CD4-positive, alpha-beta T cell treated with Interleukin-1 beta for 1 hour (primary cell): Measurements from ENCODE around the gene NUP210.
A peak's percentile ranks its signal among the peaks of the same experiment; 100 is the strongest.
"Not testable (repeated sequence)": the region's sequence is repeated elsewhere in the genome, so short reads cannot be mapped to it uniquely, and the experiment has no call there.

Experiments used
- DNase-seq, 2 donors: peaks; one replicate each; pipeline ENCODE4 v3.0.0-alpha.2; 2020 to 2022

The NUP210 gene

DNA sequence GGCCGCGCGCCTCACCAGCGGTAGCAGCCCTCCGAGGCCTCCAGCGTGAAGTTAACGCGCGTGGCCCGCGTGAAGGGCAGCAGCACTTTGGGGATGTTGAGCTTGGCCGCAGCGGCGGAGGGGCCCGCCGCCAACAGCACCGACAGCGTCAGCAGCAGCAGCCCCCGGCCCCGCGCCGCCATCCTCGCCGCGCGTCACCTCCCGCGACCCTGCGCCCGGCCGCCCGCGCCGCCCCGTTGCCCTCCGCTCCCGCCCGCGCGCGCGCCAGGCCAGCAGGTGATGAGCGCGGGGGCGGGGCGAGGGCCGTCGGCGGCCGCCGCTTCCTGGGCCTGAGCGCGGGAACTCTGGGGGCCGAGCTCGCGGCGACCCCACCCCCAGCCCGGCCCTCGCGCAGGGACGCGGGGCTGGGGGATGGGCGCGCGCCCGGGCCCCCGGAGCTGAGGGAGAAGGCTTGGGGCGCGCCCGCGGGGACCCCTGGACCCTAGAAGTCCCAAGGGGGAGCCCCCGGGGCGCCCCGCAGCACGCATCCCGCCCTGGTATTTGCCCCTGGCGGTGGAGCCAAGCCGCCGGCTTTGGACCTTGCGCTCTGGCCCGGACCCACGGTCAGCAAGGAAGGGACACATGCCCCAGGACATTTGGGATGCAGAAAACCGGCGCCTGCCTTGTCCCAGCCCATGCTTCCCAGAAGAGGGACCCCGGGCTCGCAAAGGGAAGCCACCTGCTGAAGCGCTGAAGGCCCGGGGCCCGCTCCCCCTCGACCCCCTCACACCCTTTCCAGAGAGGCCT lies at the start of gene NUP210:
Gene NUP210, minus strand, starts transcription at position 278 of the 786 bp plus-strand sequence. Its CDS starts 96 bp downstream, at position 182.
- DNase-seq, result peak; percentile 52 to 53

DNA sequence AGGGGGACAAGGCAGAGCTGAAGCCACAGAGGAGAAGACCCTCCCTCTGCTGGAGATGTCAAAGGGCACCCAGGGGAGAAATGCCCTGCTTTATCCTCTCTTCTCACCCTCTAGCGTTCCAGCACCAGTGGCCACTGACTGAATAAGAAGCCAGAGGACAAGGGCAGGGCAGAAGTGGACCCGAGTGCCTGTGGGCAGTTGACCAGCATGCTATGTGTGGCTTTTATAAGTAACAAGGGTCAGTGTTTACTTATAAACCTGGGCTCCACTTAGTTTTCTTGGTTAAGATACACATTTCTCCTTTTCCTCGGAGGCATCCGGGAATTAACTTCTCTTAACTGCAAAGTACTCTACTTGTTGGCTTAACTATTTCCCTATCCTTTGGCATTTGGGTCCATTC lies 46.7 kb upstream of the NUP210 start:
- no peak for DNase-seq

DNA sequence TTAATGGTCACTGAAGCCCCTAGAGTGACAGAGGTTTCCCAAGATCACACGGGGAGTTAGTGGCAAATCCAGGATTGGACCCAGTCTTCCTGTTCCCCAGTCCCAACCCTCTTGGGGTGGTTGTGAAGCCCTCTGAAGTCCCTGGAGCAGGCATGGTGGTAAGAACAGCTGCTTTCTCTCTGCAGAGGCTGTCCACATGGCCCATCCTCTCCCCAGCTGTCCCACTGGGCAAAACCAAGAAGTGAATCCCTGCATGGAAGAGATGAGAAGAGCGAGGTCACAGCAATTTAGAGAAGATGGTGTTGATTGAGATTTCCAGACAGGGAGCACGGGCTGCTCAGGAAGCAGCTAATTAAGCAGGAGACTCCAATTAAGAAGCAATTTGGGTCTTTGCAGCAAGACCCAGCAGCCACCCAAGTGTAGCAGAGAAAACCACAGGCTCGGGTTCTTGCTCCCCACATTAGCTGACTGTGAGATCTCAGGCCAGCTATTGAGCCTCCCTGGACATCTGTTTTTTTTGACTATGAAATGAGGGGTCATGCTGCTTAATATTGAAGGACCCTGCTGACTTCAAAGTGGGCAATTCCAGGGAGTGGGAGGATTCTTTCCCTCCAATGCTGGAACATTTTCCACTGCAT lies 45.2 kb upstream of the NUP210 start:
- DNase-seq, result no peak

DNA sequence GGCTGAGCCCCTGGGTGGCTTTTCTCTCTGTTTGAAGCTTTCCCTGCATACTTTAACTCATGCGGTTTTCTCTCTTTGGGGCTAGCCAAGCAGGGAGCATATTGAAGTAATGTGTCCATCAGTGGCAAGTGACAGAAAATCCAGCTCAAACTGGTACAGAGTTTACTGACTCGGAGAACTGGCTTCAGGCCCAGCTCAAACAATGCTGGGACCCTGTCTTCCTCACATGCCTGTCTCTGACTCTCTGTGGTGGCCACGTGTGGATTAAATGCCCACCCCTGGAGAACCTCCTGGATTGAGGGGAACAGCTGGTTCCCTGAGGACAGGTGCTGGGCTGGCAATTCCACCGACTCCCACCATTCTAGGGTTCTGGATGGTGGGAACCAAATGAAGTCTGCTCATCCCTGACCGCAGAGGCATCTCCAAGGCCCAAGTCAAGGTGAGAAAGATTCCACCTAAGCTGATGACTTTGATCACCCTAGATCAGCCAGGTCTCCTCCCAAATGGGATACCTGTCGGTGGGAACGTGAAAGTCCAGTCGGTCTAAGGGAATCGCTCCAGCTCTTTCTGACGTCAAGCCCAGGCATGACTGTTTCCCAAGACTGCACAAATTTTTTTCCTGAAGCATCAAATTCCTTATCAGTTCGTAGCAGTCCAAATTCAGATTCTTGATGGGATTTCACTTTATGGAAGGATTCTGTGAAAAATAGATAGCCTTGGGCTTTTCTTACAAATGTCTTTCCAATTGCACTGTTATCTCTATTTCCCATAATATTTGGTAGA lies 43.7 kb upstream of the NUP210 start:
- DNase-seq, result no peak

DNA sequence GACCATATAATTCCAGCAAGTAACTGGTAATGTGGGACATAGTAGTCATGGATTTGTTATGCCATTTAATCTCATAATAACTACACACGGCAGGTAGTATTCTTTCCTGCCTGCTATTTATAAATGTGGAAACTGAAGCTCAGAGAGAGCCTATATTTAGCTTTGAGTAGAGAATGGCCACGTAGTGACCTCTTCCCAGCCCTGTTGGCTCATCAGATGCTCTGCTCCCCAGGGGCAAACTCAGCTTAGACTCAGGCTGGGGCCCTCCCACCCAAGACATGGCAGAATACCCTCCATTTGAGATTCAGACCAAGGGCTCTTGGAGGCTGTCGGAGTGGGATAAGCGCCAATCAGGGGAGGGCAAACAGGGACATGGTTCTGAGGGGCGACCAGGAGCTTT lies 42.7 kb upstream of the NUP210 start:
- DNase-seq, result no peak

DNA sequence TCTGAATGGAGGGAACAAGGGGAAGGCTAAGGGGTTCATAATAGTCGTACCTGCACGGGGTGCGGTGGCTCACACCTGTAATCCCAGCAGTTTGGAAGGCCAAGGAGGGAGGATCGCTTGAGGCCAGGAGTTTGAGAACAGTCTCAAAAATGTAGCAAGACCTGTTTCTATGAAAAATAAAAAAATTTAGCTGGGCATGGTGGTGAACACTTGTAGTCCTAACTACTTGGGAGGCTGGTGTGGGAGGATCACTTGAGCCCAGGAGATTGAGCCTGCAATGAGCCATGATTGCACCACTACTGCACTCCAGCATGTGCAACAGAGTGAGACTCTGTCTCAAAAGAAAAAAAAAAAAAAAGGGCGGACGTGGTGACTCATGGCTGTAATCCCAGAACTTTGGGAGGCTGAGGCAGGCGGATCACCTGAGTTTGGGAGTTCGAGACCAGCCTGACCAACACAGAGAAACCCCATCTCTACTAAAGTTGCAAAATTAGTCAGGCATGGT lies 42.1 kb upstream of the NUP210 start:
- no peak for DNase-seq

DNA sequence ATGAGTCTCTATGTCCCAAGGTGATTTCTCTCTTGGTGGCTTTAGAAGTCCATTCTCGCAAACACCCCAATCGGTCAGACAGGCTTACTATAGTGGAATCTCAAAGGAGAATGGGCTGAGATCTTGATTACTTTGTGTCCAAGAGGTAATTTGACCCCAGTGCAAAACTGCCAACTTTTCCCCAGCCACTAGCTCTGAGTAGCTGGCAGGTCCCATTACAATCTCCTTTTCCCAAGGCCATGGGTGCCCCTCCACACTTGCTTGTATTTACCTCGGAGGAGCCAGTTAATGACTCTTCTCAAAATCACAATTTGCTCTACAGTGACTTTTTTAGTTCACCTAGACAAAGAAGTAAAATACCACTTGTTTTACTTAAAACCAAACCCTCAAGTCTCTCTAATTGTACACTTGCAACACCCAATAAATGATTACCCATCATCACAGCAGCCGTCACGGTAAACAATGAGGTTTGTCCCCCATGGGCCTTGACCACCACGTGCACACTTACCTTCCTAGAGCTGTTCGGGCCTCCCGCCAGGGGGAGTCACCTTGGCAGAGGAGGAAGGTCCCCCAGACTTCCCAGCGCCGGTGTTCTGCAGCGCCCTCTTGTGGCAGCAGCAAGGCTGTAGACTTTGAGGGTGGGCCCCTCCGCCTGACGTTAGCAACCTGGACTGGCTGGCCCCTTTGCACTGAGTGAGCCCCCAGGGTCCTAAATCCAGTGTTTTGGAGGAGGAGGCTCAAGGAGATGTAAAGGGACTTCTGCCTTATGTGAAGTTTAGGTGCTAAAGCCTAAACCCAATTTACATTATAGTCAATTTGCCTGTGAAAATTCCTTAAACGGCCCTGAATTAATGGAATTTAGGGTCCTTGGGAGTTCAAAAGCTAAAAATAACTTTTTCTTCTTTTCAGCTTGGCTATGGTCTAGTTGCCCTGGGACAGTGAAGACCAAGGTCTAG lies 41.3 kb upstream of the NUP210 start:
- peak; percentile 72 to 79 for DNase-seq

DNA sequence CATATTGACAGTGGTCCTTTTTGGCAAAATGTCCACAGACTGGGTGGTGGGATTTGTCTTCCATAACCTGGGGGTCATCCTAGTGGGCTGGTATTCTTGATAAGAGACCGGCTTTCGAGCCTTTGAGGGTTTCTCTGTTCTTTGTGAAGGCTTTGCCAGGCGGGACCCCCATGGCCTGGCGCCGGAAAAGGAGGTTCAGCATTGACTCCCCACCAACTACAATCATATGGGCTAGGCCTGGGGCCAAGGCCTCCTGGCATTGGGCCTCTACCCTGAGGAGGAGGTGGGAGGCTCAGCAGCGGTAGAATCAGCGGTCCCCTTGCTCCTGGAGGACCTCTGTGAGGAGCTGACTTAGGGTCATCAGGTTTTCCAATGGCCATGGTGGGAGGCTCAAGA lies 40.2 kb upstream of the NUP210 start:
- no peak for DNase-seq

DNA sequence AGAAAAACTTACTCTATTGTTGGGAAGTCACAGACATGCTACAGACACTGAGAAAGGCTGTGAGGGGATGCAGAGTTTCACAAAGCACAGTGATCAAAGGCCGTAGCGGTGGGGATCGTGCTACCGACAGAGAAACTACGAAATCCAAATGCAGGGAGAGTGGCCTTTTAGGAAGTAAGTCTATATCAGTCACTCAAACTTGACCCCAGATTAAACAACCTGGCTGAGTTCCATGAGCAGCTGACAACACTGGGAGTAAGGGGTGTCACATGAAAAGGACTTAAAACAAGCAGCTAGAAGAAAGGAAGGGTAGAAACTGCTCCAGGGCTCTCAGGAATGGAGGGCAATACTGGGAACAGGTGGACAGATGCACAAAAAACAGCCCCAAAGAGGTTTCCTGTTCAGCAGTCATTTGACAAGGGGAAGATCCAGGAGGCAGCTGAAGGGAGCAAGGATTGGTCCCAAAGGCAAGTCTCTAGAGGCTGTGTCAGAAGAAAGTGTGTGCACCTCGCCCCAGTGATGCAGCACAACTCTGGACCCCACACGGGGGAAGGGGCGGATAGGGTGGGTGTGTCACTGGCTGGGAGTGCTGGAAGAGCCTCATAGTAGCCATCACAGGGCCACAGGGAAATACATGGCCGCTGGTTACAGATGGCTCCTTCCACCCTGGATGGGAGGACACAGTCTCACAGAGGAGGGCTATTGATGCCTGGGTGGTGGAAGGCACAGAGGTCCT lies 39.7 kb upstream of the NUP210 start:
- DNase-seq, result no peak

DNA sequence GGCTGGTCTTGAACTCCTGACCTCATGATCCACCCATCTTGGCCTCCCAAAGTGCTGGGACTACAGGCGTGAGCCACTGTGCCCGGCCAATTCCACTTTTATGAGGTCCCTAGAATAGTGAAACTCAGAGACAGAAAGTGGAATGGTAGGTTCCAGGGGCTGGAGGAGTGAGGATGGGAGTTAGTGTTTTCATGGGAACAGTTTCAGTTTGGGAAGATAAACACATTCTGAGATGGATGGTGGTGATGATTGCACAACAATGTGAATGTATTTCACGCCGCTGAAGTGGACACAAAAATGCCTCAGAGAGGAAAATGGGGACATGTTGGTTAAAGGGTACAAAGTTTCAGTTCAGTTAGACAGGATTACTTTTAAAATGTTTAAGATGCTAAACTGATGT lies 37.5 kb upstream of the NUP210 start:
- no peak for DNase-seq

DNA sequence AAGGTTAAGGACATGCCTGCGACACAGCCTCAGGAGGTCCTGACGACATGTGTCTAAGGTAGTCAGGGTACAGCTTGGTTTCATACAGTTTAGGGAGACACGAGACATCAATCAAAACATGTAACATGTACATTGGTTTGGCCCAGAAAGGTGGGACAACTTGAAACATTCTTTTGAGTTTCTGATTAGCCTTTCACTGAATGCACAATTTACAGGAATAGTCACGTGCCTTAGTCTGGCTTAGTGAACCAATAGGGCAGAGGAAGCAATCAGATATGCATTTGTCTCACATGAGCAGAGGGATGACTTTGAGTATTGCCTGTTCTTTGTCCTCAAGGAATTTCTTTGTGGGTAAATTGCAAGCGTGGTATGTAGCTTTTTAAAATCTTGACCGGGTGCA lies 35.5 kb upstream of the NUP210 start:
- no peak for DNase-seq

DNA sequence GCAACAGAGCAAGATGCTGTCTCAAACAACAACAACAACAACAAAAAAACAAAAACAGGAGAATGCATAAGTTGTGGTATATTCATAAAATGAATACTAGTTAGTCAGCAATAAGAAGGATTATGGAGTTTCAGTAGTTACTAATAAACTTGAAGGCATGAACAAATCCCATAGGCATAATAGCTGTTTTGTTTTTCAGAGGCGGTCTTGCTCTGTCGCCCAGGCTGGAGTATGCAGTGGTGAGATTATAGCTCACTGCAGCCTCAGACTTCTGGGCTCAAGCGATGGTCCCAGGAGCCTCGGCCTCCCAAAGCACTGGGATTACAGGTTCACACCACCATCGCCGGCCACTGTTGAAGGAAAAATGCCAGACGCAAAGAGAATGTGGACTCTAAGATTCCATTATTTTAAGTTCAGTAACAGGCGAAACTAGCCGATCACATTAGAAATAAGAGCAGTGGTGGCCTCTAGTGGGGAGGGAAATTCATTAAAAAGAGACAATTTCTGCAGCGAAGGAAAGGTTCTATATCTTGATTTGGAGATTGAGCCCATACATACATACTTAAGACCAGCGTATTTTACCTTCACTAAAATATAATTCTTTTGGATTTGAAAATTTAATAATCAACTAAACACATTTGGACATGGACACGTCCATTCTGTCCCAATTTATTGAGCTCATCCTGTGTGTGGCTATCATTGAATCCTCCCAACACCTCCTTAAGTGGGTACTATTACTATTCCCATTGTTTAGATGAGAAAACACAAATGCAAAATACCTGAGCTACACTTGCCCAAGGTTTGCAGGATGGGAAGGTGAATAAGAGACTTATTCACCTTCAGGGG lies 32.6 kb upstream of the NUP210 start:
- DNase-seq, result peak; percentile 28 to 69

DNA sequence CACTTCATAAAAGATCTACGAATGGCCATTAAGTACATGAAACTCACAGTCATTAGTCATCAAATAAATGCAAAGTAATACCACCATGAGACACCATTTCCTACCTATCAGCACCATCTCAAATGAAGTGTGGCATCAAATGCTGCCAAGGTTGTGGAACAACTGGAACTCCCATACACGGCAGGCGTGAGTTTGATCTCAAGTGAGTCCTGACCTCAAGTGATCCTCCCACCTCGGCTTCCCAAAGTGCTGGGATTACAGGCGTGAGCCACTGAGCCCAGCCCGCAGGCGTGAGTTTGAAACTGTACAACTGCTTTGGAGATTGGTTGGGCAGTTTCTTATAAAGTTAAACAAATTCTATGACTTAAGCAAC lies 31.2 kb upstream of the NUP210 start:
- peak in 1 of 2 donors; percentile 32 for DNase-seq

DNA sequence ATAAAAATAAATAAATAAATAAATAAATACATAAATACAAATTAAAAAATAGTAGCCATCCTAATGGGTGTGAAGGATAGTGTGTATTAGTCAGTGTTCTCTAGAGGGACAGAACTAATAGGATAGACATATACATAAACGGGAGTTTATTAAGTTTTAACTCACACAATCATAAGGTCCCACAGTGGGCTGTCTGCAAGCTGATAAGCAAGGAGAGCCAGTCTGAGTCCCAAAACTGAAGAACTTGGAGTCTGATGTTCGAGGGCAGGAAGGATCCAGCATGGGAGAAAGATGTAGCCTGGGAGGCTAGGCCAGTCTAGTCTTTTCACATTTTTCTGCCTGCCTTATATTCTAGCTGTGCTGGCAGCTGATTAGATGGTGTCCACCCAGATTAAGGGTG lies 22.8 kb upstream of the NUP210 start:
- DNase-seq, result not testable (repeated sequence)

DNA sequence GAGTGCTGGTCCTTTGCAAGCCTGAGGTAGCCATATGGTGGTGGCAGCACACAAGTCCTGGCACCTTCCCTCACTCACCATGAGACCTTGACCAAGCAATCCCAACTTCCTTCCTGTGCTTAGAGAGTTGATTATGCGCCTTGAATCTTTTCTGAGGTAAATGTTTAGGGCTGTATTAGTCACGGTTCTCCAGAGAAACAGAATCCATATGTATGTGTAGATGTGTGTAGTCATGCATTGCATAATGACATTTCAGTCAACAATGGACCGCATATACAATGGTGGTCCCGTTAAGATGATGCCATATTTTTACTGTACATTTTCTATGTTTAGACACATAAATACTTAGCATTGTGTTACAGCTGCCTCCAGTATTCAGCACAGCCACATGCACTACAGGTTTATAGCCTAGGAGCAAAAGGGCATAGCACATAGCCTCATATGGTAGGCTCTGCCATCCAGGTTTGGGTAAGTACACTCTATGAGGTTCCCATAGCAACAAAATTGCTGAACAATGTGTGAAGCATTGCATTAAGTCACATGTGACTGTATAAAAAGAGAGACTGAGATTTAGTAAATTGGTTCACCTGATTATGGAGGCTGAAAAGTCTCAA lies 20.2 kb upstream of the NUP210 start:
- no peak for DNase-seq

DNA sequence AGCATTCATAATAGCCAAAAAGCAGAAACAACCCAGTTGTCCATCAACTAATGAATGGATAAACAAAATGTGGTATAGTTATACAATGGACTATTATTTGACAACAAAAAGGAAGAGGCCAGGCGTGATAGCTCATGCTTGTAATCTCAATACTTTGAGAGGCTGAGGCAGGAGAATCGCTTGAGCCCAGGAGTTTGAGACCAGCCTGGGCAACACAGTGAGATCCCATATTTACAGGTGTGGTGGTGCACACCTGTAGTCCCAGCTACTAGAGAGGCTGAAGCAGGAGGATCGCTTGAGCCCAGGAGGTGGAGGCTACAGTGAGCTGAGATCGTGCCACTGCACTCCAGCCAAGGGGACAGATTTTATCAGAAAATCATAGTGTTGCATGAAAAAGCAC lies 16.1 kb upstream of the NUP210 start:
- DNase-seq, result not testable (repeated sequence)

DNA sequence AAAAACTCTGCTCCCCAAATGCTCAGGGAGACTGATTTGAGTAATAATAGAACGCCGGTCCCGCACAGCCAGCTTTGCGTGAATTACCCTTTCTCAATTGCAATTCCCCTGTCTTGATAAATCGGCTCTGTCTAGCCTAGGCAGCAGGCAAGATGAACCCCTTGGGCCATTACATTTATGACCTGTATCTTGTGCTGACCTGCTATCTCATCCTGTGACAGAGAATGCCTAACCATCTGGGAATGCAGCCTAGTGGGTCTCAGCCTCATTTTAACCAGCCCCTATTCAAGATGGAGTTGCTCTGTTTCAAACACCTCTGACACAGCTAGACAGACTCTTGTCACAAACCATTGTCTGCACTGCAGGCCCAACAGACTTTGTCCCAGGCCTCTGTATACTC lies 13.8 kb upstream of the NUP210 start:
- no peak for DNase-seq

DNA sequence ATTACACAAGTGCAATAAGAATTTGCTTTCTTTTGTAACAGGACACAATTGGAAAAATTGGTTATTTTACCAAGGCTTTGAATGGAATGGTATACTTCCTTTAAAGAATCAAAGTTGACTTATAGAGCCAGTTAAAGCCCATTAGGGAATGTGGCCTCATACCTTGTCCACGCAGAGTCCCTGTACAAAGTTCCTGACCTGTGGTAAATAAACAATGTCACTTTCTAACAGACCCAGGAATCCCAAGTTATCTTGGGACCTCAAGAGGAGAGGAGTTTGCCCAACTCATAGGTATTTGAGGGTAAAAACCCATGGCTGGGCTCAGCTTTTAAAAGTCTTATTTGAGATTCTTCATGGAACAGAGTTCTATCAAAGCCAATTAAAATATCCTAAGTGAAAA lies 12.0 kb upstream of the NUP210 start:
- no peak for DNase-seq

DNA sequence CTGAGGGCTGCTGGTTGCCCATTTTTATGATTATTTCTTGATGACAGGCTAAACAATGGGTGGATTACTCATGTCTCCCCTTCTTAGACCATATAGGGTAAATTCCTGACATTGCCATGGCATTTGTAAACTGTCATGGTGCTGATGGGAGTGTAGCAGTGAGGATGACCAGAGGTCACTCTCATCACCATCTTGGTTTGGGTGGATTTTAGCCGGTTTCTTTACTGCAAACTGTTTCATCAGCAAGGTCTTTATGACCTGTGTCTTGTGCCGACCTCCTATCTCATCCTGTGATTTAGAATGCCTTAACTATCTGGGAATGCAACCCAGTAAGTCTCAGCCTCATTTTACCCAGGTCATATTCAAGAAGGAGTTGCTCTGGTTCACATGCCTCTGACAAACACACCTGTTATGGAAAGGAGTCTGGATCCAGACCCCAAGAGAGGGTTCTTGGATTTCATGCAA lies 10.3 kb upstream of the NUP210 start:
- not testable (repeated sequence) for DNase-seq

DNA sequence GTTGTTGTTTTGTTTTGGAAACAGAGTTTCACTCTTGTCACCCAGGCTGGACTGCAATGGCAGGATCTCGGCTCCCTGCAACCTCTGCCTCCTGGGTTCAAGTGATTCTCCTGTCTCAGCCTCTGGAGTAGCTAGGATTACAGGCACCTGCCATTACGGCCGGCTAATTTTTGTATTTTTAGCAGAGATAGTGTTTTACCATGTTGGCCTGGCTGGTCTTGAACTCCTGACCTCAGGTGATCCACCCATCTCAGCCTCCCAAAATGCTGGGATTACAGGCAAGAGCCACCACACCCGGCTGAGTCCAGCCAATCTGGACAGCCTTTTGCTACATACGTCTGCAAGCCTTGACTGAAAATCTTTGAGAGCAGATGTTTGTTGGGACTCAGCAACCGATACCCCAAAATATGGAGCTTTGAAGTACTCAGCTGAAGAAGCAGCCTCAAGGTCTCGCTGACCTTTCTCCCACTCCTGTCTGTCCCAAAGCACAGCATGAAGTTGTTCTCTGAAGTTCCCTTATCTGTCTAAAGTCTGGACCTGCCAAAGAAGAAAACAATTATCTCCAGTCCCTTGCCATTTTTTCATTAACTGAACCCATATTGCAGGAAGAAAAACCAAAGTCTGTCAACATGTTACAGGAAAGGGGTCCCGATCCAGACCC lies 9.6 kb upstream of the NUP210 start:
- DNase-seq, result no peak
